Tibial nerve (tissue), 4 donors: Measurements from ENCODE around the gene RXRB. TPM values are rescaled to one million over a fixed set of nuclear protein-coding genes. Genes with fewer than 3 reads are reported as not detected.

Experiments
- DNase-seq, 2 donors: peaks; one replicate each; pipeline ENCODE4 v3.0.0-alpha.2; 2019; ENCODE audit warnings: low spot score in 2 of 2
- H3K27ac ChIP-seq, 4 donors: fragments of 200-600 bp; sonication (generic) in 3 of 4; one replicate each; pipeline ENCODE4 v1.5.1; 2017 to 2019; ENCODE audit warnings: mild to moderate bottlenecking in 1 of 4
- H3K27me3 ChIP-seq, 2 donors: fragments of 200-600 bp; sonication (generic) in 1 of 2; one replicate each; pipeline versions ENCODE4 v1.5.1 to v1.6.0; 2017 to 2019
- H3K36me3 ChIP-seq, 3 donors: fragments of 200-600 bp; sonication (generic); one replicate each; pipeline ENCODE4 v1.5.1; 2018 to 2019
- H3K4me1 ChIP-seq, 4 donors: fragments of 200-600 bp; sonication (generic) in 3 of 4; one replicate each; pipeline ENCODE4 v1.5.1; 2017 to 2019
- H3K4me3 ChIP-seq, 4 donors: fragments of 200-600 bp; sonication (generic) in 3 of 4; one replicate each; pipeline ENCODE4 v1.5.1; 2017 to 2019; ENCODE audit warnings: mild to moderate bottlenecking in 1 of 4, moderate library complexity in 1 of 4
- H3K9me3 ChIP-seq, 4 donors: fragments of 200-600 bp; sonication (generic) in 3 of 4; one replicate each; pipeline ENCODE4 v1.5.1; 2017 to 2019
- EP300 ChIP-seq, 2 donors: sonication (generic); formaldehyde crosslinking; IDR thresholded peaks; one replicate each; pipeline ENCODE4 v1.6.1; 2017; ENCODE audit warnings: antibody characterized with exemption in 2 of 2, mild to moderate bottlenecking in 1 of 2
- POLR2A ChIP-seq, 2 donors: fragments of 450-650 bp; IDR thresholded peaks; one replicate each; pipeline ENCODE4 v1.6.1; 2017; ENCODE audit warnings: antibody characterized with exemption in 2 of 2, mild to moderate bottlenecking in 2 of 2, moderate library complexity in 2 of 2
- WGBS, 2 donors: methylation state at CpG; one replicate each; pipeline ENCODE4 v1.1.5; 2018; 5-methylcytosine and 5-hydroxymethylcytosine counted together
- total RNA-seq, 4 donors: library from RNA; depleted of rRNA; stranded (reverse); fragments of >200 nt; gene quantifications; one replicate each; pipeline ENCODE4 v1.1.0, GENCODE V29; 2016
- TF ChIP-seq, protein P1 (sequence below), 5 experiments: fragments of 200-600 bp in 3 of 5; fragments of 450-650 bp in 2 of 5; sonication (generic) in 3 of 5; IDR thresholded peaks; one replicate each; pipeline ENCODE4 v1.5.1; 2016 to 2019; ENCODE audit warnings: antibody characterized with exemption in 5 of 5, mild to moderate bottlenecking in 3 of 5, moderate library complexity in 2 of 5

The RXRB gene
- total RNA-seq, 4 donors from 2014 or later, result 34.3 to 64.7 (median 43.9) TPM

DNA sequence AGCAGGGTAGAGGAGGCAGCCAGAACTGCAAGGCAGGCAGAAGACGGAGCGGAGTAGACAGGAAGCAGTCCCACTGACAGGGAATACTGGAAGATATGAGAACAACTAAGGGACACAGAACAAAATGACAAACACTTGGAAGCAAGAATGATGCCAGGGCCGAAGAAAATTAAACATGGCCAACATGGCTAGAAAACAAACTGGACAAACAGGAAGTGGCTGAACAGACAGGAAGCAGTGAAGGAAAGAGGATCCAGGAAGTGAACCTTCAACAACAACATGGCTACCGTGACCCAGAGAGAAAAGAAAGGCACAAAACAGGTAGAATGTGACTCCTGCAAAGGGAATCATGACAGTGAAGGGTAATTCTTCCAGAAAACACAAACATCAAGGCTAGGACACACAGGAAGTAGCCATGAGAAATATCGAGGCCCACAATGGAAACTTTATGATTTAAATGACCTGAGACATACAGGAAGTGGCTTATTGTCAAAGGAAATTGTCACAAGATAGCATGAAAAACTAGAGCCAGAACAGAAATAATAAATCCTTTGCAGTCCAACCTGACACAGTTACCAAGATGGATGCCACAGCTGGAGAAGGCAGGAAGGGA is 17.3 kb downstream of the RXRB start:
- WGBS, 2 donors, result 76 to 79% methylated on average over 5 of the region's 5 CpGs

DNA sequence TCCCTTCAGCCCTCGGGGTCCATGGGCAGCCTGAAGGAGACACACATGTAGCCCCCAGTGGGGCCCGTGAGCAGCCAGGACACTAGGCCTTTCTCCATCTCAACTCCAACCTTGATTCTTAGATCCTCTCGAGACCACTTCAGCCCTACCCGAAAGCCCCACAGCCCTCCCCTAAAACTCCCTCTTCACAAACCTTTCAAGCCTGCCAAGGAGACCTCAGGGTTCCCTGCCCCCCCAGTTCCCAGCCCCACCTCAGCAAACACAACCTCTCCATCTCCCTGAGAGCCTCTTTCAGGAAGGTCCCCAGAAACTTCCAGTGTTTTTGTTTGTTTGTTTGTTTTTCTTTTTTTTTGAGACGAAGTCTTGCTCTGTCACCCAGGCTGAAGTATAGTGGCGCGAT is 19.3 kb downstream of the RXRB start:
- no peaks in the 10 kb centered on the region for H3K4me1 ChIP-seq
- TF ChIP-seq, protein P1, sequence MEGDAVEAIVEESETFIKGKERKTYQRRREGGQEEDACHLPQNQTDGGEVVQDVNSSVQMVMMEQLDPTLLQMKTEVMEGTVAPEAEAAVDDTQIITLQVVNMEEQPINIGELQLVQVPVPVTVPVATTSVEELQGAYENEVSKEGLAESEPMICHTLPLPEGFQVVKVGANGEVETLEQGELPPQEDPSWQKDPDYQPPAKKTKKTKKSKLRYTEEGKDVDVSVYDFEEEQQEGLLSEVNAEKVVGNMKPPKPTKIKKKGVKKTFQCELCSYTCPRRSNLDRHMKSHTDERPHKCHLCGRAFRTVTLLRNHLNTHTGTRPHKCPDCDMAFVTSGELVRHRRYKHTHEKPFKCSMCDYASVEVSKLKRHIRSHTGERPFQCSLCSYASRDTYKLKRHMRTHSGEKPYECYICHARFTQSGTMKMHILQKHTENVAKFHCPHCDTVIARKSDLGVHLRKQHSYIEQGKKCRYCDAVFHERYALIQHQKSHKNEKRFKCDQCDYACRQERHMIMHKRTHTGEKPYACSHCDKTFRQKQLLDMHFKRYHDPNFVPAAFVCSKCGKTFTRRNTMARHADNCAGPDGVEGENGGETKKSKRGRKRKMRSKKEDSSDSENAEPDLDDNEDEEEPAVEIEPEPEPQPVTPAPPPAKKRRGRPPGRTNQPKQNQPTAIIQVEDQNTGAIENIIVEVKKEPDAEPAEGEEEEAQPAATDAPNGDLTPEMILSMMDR (IDR thresholded peaks at IDR 0.05), result no peak
- TF ChIP-seq EP300 (IDR thresholded peaks at IDR 0.05) (no peak), POLR2A (IDR thresholded peaks at IDR 0.05) (no peak)
- no peaks in the 10 kb centered on the region for H3K9me3 ChIP-seq
- no peak overlapping the region for H3K4me3 ChIP-seq
- 83 to 89% methylated on average over 7 of the region's 7 CpGs for WGBS, 2 donors
- no peaks in the 10 kb centered on the region for H3K36me3 ChIP-seq
- no peak for DNase-seq
- H3K27ac ChIP-seq, result no peak overlapping the region
- H3K27me3 ChIP-seq, result no peaks in the 10 kb centered on the region

More for the DNA sequence above, 17.3 kb downstream of the RXRB start:
- peaks cover 0 to 6% (median 0%) of the 10 kb centered on the region in 3 donors for H3K36me3 ChIP-seq
- no peak for TF ChIP-seq EP300 (IDR thresholded peaks at IDR 0.05)
- TF ChIP-seq POLR2A (IDR thresholded peaks at IDR 0.05), result no peak
- TF ChIP-seq, protein P1 (IDR thresholded peaks at IDR 0.05), result no peak
- no peak overlapping the region for H3K4me3 ChIP-seq
- no peaks in the 10 kb centered on the region for H3K27me3 ChIP-seq
- no peak overlapping the region for H3K27ac ChIP-seq
- no peaks in the 10 kb centered on the region for H3K9me3 ChIP-seq
- no peaks in the 10 kb centered on the region for H3K4me1 ChIP-seq
- no peak for DNase-seq

DNA sequence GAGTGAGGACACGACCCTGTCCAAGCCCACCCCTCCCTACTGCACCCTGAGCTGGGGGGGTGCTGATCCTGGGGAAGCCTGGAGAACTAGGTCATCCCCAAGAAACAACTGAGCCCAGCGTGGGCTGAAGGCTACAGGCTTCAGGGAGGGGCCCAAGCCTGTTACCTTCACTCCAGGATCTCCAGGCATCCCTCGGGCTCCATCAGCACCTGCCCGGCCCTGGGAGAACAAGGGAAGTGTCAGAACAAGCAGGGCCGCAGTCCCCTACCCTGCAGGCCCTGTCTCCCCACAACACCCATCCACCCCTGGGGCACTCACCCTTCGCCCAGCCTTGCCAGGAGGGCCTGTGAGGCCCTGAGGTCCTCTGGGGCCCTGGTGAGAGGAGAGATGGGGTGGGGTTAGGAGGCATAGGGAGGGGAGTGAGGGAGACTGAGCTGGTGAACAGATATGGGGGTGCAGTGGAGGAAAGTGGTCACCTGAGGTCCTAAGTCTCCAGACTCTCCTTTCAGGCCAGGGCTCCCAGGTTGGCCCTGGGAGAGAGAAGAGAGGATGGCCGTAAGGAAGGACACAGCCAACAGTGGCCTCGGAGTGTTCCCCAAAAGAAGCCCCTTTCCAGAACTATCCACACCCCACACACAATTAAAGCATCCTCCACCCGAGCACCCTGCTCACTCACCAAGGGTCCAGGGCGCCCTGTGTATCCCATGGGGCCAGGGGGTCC is 21.6 kb downstream of the RXRB start:
- 86 to 89% methylated on average over 9 to 10 of the region's 10 CpGs for WGBS, 2 donors
- no peak for DNase-seq

DNA sequence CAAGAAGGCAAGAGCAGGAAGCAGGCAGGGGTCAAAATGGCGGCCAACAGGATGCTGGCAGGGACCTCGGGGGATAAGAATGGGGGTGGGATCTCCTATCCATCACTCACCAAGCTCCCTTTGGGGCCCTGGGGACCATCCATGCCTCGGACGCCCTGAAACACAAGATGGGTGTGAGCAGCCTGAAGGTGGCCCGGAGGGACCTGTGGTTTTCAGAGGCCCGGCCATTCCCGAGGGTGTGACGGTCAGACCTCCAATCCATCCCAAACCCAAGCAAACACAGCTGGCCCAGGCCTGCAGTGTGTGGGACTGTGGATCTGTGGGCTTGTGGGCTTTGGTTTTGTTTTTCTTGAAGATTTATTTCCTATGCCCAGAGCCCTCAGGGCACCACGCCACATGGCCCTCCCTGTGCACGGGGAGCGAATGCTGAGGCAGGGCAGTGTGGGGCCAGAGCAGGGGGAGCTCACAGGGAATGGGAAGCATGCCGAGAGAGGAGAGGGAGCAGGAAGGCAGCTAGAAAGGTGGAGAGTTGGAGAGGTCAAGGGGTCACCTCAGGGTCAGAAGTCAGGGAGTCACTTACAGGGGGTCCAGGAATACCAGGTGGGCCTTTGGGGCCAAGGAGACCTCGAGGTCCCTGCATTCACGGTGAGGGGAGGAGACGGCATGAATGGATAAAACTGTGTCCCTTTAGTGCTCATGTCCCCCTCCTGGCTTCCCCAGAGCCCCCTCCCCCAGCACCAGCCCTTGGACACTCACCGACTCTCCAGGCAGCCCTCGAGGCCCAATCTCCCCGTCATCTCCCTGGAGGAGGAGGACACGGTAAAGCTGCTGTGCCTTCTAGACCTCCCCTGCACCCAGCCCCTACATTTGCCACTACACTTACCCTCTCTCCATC is 22.7 kb downstream of the RXRB start:
- no peaks in the 10 kb centered on the region for H3K27me3 ChIP-seq
- H3K36me3 ChIP-seq, result no peaks in the 10 kb centered on the region
- H3K9me3 ChIP-seq, result no peaks in the 10 kb centered on the region
- no peak overlapping the region for H3K4me3 ChIP-seq
- no peaks in the 10 kb centered on the region for H3K4me1 ChIP-seq
- no peak for TF ChIP-seq POLR2A (IDR thresholded peaks at IDR 0.05)
- no peak for TF ChIP-seq EP300 (IDR thresholded peaks at IDR 0.05)
- TF ChIP-seq, protein P1 (IDR thresholded peaks at IDR 0.05), result no peak
- DNase-seq, result no peak
- WGBS, 2 donors, result 79 to 83% methylated on average over 19 of the region's 19 CpGs
- H3K27ac ChIP-seq, result no peak overlapping the region

More for the DNA sequence above, 21.6 kb downstream of the RXRB start:
- Histone ChIP-seq H3K27ac (no peak overlapping the region), H3K27me3 (no peaks in the 10 kb centered on the region), H3K9me3 (no peaks in the 10 kb centered on the region), H3K36me3 (no peaks in the 10 kb centered on the region), H3K4me1 (no peaks in the 10 kb centered on the region), H3K4me3 (no peak overlapping the region)
- TF ChIP-seq POLR2A (IDR thresholded peaks at IDR 0.05), result no peak
- TF ChIP-seq, protein P1 (IDR thresholded peaks at IDR 0.05), result no peak
- no peak for TF ChIP-seq EP300 (IDR thresholded peaks at IDR 0.05)
